ENCODE results near the gene PCTP. TPM values are rescaled to one million over a fixed set of nuclear protein-coding genes. Genes with fewer than 3 reads are reported as not detected.

The PCTP gene
- total and polyA plus RNA-seq, 9 of the 15 experiments (the other 6 are each of a cell fraction or from before 2014, with no cell fraction given), result 10.9 to 62.3 (median 41.2) TPM

DNA sequence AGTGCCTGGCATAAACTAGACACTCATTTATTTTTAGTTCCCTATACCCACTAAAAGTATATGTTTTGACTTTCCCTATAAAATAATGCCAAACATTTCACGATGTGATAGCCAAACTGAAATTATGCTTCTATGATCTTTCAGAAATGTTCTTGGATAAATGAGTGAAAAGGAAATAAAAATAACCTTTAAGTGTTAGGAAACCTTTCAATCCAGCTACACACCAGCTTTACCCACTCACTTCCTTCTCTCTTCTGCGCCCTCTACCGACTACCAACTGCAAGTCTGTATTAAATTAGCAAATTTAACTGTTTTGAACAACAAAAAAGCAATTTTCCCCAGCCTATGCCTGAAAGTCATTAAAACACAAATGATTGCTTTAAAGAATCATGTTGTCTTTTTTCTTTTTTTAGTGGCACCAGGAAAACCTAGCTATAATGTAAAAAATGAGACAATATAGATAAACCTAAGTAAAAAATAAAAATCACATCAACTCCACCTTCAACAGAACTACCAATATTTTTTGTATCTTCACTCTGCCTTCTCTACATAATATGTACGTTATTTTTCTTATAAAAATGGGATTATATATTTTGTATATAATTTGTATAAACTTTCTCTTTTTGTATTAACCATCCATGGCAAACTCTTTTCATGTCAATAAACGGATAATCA, 15.0 kb upstream of the PCTP start:
- BruUV-seq (replicated peaks), result no TSS peak
- DNase-seq (ENCODE audit: extremely low read depth in 1 of 4, low spot score in 3 of 4) (peak; percentile 27 to 83 (median 40)), FAIRE-seq (peak; percentile 52), ATAC-seq (no peak)
- Histone ChIP-seq H3K4me3 (no peak overlapping the region), H3K27ac (ENCODE audit: extremely low read depth, low read depth, low read length) (no peak overlapping the region; the same call in 2 of the 3 replicates), H3K4me1 (replicated peaks in 1 of 2; ENCODE audit: control insufficient read depth in 2 of 2, insufficient read depth in 2 of 2, low read length in 2 of 2) (peaks cover 25 to 63% of the 10 kb centered on the region in 2 experiments), H3K27me3 (ENCODE audit: control insufficient read depth in 2 of 2, insufficient read depth in 2 of 2, low read length in 2 of 2) (no peaks in the 10 kb centered on the region), H3K9me3 (replicated peaks; ENCODE audit: control insufficient read depth, insufficient read depth, low read depth, low read length) (no peaks in the 10 kb centered on the region), H3K9me1 (ENCODE audit: control insufficient read depth, insufficient read depth, low read length) (peaks cover 3% of the 10 kb centered on the region), H4K20me1 (replicated peaks; ENCODE audit: control insufficient read depth, insufficient read depth, low read length) (no peaks in the 10 kb centered on the region), H2AFZ (ENCODE audit: low read depth, low read length) (peak overlapping the region; percentile 72), H3K36me3 (ENCODE audit: control insufficient read depth, insufficient read depth, low read length) (no peaks in the 10 kb centered on the region), H3K79me2 (ENCODE audit: control insufficient read depth, insufficient read depth, low read length) (no peaks in the 10 kb centered on the region), H3K4me2 (ENCODE audit: insufficient read depth, low read length) (no peak overlapping the region), H3K9ac (ENCODE audit: insufficient read depth in 1 of 2, low read depth in 2 of 2, low read length in 2 of 2) (no peak overlapping the region)
- in situ Hi-C loops (cut with MboI) (no loop called here), intact Hi-C loops (cut with micrococcal nuclease) (loop anchor here (5.0 to 10.0 kb wide), 2 partner anchors 81 to 281 kb away; no protein-coding TSS in a partner anchor)
- ChIA-PET CTCF (ENCODE audit: low intra/inter-chr PET ratio) (no interaction called here), POLR2A (interaction anchor here (0.5 to 2.8 kb wide), 2 partner anchors 10 to 13 kb away, joined by 3 to 12 read pairs; partner anchors contain the start of gene TMEM100)
- 24% methylated on average over 5 of the region's 5 CpGs for WGBS (ENCODE audit: insufficient coverage, low coverage, missing lambda C conversion rate)
- no peak for TF ChIP-seq HSF4 (CRISPR knock-in tag; IDR thresholded peaks at IDR 0.05; ENCODE audit: borderline replicate concordance)
- no peak for TF ChIP-seq ZNF197 (CRISPR knock-in tag; IDR thresholded peaks at IDR 0.05; ENCODE audit: low read depth)
- no peak for TF ChIP-seq JUND (IDR thresholded peaks at IDR 0.05; ENCODE audit: borderline replicate concordance, low read depth, low read length)
- TF ChIP-seq JUND (tag; IDR thresholded peaks at IDR 0.05; ENCODE audit: borderline replicate concordance, low read depth, low read length), result no peak; the same call in 2 of the 3 replicates
- no peak for TF ChIP-seq PRMT5 (CRISPR knock-in tag; IDR thresholded peaks at IDR 0.05)
- peak; percentile 24; the same call in 1 of the 2 replicates for TF ChIP-seq SPI1 (IDR thresholded peaks at IDR 0.05; ENCODE audit: borderline replicate concordance, low read depth, low read length)
- TF ChIP-seq POLR3A (IDR thresholded peaks at IDR 0.05; ENCODE audit: borderline replicate concordance, extremely low read depth, insufficient read depth, insufficient read length), result no peak
- no peak for TF ChIP-seq TOE1 (IDR thresholded peaks at IDR 0.05; ENCODE audit: borderline replicate concordance)
- no peak for TF ChIP-seq TOE1 (CRISPR knock-in tag; IDR thresholded peaks at IDR 0.05; ENCODE audit: borderline replicate concordance, low read depth)
- TF ChIP-seq TAF9B (IDR thresholded peaks at IDR 0.05; ENCODE audit: partially characterized antibody), result peak; percentile 35
- no peak; the same call in 1 of the 2 replicates for TF ChIP-seq ETV1 (tag; conservative IDR thresholded peaks at IDR 0.05; ENCODE audit: low read depth)
- 0 out of 2 replicates have a peak, but pooled peaks have one; percentile 26 for TF ChIP-seq ARID2 (IDR thresholded peaks at IDR 0.05)
- TF ChIP-seq ZNF224 (CRISPR knock-in tag; IDR thresholded peaks at IDR 0.05), result no peak
- no peak for TF ChIP-seq STAT5B (CRISPR knock-in tag; IDR thresholded peaks at IDR 0.05)
- TF ChIP-seq CAMTA2 (CRISPR knock-in tag; conservative IDR thresholded peaks at IDR 0.05), result no peak
- TF ChIP-seq RBM17 (IDR thresholded peaks at IDR 0.05; ENCODE audit: borderline replicate concordance, low read depth, low read length), result no peak
- TF ChIP-seq MAFK (IDR thresholded peaks at IDR 0.05; ENCODE audit: low read length), result no peak
- TF ChIP-seq HOXB6 (CRISPR knock-in tag; IDR thresholded peaks at IDR 0.05; ENCODE audit: borderline replicate concordance), result no peak
- no peak for TF ChIP-seq HNRNPUL1 (IDR thresholded peaks at IDR 0.05; ENCODE audit: low read length)
- TF ChIP-seq MCM5 (IDR thresholded peaks at IDR 0.05; ENCODE audit: low read depth), result no peak
- TF ChIP-seq, protein P1, sequence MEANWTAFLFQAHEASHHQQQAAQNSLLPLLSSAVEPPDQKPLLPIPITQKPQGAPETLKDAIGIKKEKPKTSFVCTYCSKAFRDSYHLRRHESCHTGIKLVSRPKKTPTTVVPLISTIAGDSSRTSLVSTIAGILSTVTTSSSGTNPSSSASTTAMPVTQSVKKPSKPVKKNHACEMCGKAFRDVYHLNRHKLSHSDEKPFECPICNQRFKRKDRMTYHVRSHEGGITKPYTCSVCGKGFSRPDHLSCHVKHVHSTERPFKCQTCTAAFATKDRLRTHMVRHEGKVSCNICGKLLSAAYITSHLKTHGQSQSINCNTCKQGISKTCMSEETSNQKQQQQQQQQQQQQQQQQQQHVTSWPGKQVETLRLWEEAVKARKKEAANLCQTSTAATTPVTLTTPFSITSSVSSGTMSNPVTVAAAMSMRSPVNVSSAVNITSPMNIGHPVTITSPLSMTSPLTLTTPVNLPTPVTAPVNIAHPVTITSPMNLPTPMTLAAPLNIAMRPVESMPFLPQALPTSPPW (CRISPR knock-in tag; IDR thresholded peaks at IDR 0.05), result peak; percentile 23; the same call in 1 of the 2 replicates
- TF ChIP-seq, protein P2, sequence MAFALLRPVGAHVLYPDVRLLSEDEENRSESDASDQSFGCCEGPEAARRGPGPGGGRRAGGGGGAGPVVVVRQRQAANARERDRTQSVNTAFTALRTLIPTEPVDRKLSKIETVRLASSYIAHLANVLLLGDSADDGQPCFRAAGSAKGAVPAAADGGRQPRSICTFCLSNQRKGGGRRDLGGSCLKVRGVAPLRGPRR (CRISPR knock-in tag; IDR thresholded peaks at IDR 0.05), result no peak
- no peak for TF ChIP-seq NCOA6 (IDR thresholded peaks at IDR 0.05)
